Gastroesophageal sphincter (tissue), 4 donors: ENCODE results near the gene PITPNB. TPM values are rescaled to one million over a fixed set of nuclear protein-coding genes. Genes with fewer than 3 reads are reported as not detected.

Experiments used
- ATAC-seq: fragments of 150-250 bp; one replicate; pipeline ENCODE4 v1.9.1; 2016; ENCODE audit warnings: mild to moderate bottlenecking, moderate library complexity
- H3K27ac ChIP-seq, 4 donors: fragments of 200-600 bp; sonication (generic) in 3 of 4; 1 replicate in 3 of 4; 2 replicates in 1 of 4; pipeline ENCODE4 v1.5.1; 2016 to 2019
- H3K27me3 ChIP-seq: fragments of 200-600 bp; sonication (generic); one replicate; pipeline ENCODE4 v1.5.1; 2019
- H3K36me3 ChIP-seq, 2 donors: fragments of 200-600 bp; sonication (generic); one replicate each; pipeline ENCODE4 v1.5.1; 2019; ENCODE audit warnings: control low read depth in 1 of 2
- H3K4me1 ChIP-seq, 3 donors: fragments of 200-600 bp; sonication (generic); 1 replicate in 2 of 3; 2 replicates in 1 of 3; pipeline ENCODE4 v1.5.1; 2016 to 2019; ENCODE audit warnings: control low read depth in 2 of 3
- H3K4me3 ChIP-seq, 2 donors: fragments of 200-600 bp; sonication (generic); one replicate each; pipeline ENCODE4 v1.5.1; 2019; ENCODE audit warnings: mild to moderate bottlenecking in 1 of 2, moderate library complexity in 1 of 2
- H3K9me3 ChIP-seq, 3 donors: fragments of 200-600 bp; sonication (generic); one replicate each; pipeline ENCODE4 v1.5.1; 2017 to 2019; ENCODE audit warnings: control low read depth in 2 of 3
- EP300 ChIP-seq: sonication (generic); formaldehyde crosslinking; IDR thresholded peaks from one replicate; pipeline ENCODE4 v1.6.1; 2017; ENCODE audit warnings: antibody characterized with exemption, mild to moderate bottlenecking
- POLR2A ChIP-seq, 2 donors: fragments of 450-650 bp; IDR thresholded peaks; one replicate each; pipeline ENCODE4 v1.6.1; 2017; ENCODE audit warnings: antibody characterized with exemption in 2 of 2, mild to moderate bottlenecking in 2 of 2, moderate library complexity in 1 of 2
- POLR2AphosphoS5 ChIP-seq: sonication (generic); formaldehyde crosslinking; IDR thresholded peaks from one replicate; pipeline ENCODE4 v1.6.1; 2017; ENCODE audit warnings: antibody characterized with exemption
- WGBS, 2 donors: methylation state at CpG; one replicate each; pipeline ENCODE4 v1.1.5; 2018; ENCODE audit warnings: low coverage in 1 of 2; 5-methylcytosine and 5-hydroxymethylcytosine counted together
- total RNA-seq, 4 donors: library from RNA; depleted of rRNA; stranded (reverse); fragments of >200 nt; gene quantifications; one replicate each; pipeline ENCODE4 v1.1.0, GENCODE V29; 2016
- TF ChIP-seq, protein P1 (sequence below), 4 experiments: fragments of 200-600 bp in 2 of 4; fragments of 450-650 bp in 2 of 4; sonication (generic) in 1 of 4; IDR thresholded peaks; one replicate each; pipeline ENCODE4 v1.5.1; 2017 to 2019; ENCODE audit warnings: antibody characterized with exemption in 4 of 4, mild to moderate bottlenecking in 2 of 4, moderate library complexity in 2 of 4

PITPNB gene
- total RNA-seq, 4 donors from 2014 or later: 62.8 to 103 (median 96.6) TPM

DNA sequence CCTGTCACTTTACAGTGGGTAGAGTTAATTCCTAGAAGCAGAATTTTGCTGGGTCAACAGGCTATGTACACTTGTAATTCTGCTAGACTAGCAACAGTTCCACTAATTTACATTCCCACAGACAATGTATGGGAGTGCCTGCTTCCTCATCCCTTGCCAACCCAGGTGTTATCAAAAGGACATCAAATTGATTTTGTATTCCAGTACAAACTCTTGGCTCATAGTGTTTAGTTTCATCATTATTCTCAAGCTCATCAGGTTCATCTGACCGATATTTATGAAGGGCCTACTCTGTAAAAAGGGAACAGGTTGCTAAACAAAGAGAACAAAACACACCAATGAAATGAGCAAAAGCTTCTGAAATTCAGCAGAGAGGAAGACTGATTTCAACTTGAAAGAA lies 30.7 kb downstream of the PITPNB start:
- Histone ChIP-seq H3K9me3 (no peaks in the 10 kb centered on the region), H3K36me3 (peaks cover 0 to 71% of the 10 kb centered on the region in 2 donors), H3K27ac (peak overlapping the region in 3 of 4 donors; percentile 77 to 88 (median 86)), H3K27me3 (no peaks in the 10 kb centered on the region), H3K4me3 (no peak overlapping the region), H3K4me1 (peaks cover 16 to 90% (median 18%) of the 10 kb centered on the region in 3 donors)
- no peak for ATAC-seq
- TF ChIP-seq POLR2AphosphoS5: no peak
- no peak for TF ChIP-seq POLR2A (IDR thresholded peaks at IDR 0.05)
- TF ChIP-seq, protein P1, sequence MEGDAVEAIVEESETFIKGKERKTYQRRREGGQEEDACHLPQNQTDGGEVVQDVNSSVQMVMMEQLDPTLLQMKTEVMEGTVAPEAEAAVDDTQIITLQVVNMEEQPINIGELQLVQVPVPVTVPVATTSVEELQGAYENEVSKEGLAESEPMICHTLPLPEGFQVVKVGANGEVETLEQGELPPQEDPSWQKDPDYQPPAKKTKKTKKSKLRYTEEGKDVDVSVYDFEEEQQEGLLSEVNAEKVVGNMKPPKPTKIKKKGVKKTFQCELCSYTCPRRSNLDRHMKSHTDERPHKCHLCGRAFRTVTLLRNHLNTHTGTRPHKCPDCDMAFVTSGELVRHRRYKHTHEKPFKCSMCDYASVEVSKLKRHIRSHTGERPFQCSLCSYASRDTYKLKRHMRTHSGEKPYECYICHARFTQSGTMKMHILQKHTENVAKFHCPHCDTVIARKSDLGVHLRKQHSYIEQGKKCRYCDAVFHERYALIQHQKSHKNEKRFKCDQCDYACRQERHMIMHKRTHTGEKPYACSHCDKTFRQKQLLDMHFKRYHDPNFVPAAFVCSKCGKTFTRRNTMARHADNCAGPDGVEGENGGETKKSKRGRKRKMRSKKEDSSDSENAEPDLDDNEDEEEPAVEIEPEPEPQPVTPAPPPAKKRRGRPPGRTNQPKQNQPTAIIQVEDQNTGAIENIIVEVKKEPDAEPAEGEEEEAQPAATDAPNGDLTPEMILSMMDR (IDR thresholded peaks at IDR 0.05): no peak
- no peak for TF ChIP-seq EP300
- WGBS, 2 donors: 83% methylated on average over 1 of the region's 1 CpG; no CpG with 5 or more reads in 1 of the 2 donors

DNA sequence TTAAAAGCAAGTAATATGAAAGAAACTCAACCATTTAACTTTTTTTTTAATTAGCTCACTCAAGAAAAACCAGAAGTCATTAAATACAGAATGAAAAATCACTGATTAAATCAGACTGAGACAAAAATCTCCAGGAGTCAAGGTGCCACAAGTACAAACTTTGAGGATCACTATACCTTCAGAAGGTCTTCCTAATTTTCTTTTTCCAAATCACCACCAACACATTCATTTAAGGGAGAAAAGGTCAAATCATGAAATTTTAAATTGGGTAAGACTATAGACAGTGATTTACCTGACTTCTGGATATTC lies 32.3 kb downstream of the PITPNB start:
- H3K4me1 ChIP-seq: peaks cover 21 to 90% (median 23%) of the 10 kb centered on the region in 3 donors
- no peak overlapping the region for H3K4me3 ChIP-seq
- TF ChIP-seq POLR2AphosphoS5 (no peak), EP300 (no peak), POLR2A (IDR thresholded peaks at IDR 0.05) (no peak)
- TF ChIP-seq, protein P1 (IDR thresholded peaks at IDR 0.05): no peak
- peaks cover 0 to 56% of the 10 kb centered on the region in 2 donors for H3K36me3 ChIP-seq
- ATAC-seq: no peak
- H3K27me3 ChIP-seq: no peaks in the 10 kb centered on the region
- no peaks in the 10 kb centered on the region for H3K9me3 ChIP-seq
- peak overlapping the region; percentile 68 to 88 (median 82) for H3K27ac ChIP-seq

DNA sequence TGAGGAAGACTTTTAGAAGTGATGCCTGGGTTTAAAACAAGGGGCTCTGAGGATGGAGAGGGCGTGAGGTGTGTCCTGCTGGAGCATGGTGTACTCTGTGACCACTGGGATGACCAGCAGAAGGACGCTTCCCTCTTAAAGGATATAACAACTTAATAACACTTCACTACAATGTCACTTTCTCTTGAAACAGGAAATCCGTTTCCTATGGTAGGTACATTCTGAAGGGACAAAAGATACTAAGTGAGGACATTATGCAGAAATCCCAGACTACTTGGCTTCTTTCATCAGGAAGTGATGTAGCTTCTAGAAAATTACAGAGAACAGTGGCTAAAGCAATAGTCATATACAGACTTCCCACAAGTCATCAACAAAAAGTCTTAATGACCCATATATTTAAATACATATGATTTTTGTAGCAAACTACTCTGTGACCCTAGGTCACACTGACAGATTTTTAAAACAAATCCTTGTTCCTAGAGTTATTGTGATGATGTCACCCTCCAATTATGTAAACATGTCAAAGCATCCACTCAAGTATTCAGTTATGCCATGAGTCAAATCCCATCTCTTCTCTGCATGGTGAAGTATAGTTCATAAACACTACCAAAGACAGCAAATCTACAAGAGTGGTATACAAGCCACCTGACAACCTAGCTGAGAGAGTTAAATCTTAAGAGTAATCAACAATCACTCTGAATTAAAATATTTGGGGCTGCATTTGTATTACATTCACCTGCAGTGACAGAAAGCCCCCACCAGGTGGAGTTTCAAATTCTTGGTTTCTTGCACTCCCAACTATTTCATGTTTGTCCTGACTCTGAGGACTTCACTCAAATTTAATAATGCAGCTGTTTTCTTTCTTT lies 32.8 kb downstream of the PITPNB start:
- Histone ChIP-seq H3K9me3 (no peaks in the 10 kb centered on the region), H3K36me3 (peaks cover 0 to 50% of the 10 kb centered on the region in 2 donors), H3K4me3 (no peak overlapping the region), H3K4me1 (peaks cover 24 to 92% (median 27%) of the 10 kb centered on the region in 3 donors), H3K27me3 (no peaks in the 10 kb centered on the region), H3K27ac (peak overlapping the region; percentile 68 to 88 (median 82))
- TF ChIP-seq POLR2AphosphoS5 (peak; percentile 93), POLR2A (IDR thresholded peaks at IDR 0.05) (no peak)
- TF ChIP-seq, protein P1 (IDR thresholded peaks at IDR 0.05): peak; percentile 86 to 95 (median 93)
- 58 to 63% methylated on average over 3 of the region's 3 CpGs for WGBS, 2 donors
- ATAC-seq: peak; percentile 64

DNA sequence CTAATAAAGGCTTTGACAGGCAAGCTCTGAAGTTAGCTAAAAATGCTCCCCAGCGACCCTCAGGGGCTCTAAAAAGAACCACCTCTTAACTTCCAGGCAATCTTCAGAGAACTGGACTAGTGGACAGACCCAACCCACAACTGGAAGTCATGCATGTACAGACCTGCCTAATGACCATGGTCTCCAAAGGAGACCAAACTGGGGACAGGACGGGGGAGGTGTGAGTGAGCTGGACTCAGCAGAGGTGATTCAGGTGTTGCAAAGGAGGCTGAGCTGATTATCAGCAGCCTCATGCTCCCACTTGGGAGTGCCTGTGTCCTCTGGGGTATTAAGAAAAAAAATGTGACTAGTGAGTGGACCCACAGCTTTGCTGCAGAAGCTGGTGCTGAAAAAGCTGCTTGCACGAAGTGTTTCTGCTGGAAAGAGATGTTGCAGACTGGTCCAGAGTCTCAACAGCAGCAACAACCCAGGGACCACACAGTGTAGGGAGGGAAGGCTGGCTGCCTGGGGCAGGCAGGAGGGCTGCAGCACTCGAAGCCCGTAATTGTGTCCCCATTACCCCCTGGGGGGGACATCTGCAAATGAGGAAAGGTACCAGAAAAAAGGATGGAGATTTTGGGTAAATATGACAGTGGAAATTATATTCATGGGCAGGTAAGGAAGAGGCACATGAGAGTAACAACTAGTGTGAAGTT lies 35.3 kb downstream of the PITPNB start:
- Histone ChIP-seq H3K9me3 (no peaks in the 10 kb centered on the region), H3K4me3 (no peak overlapping the region), H3K4me1 (peaks cover 36 to 100% (median 37%) of the 10 kb centered on the region in 3 donors), H3K27me3 (no peaks in the 10 kb centered on the region), H3K36me3 (peaks cover 0 to 26% of the 10 kb centered on the region in 2 donors), H3K27ac (peak overlapping the region; percentile 80 to 98 (median 87))
- TF ChIP-seq, protein P1 (IDR thresholded peaks at IDR 0.05): no peak
- TF ChIP-seq POLR2AphosphoS5 (no peak), POLR2A (IDR thresholded peaks at IDR 0.05) (no peak), EP300 (no peak)
- ATAC-seq: no peak
- WGBS, 2 donors: 40 to 85% methylated on average over 1 to 4 of the region's 5 CpGs
